ENCODE data around the gene ASXL1. TPM values are rescaled to one million over a fixed set of nuclear protein-coding genes. Genes with fewer than 3 reads are reported as not detected.

The ASXL1 gene
- total RNA-seq, 1 experiment from 2014 or later, result 38.8 TPM

Other genes starting within 250 kb of the ASXL1 start
- 22.5 and 28.0 TPM in 2 replicates for gene TM9SF4, start 248.6 kb upstream of the ASXL1 start, total RNA-seq (2014; rRNA removed; shearing (Covaris generic))
- gene PLAGL2, start 150.6 kb upstream of the ASXL1 start, total RNA-seq (2014; rRNA removed; shearing (Covaris generic)), result 4.9 and 5.8 TPM in 2 replicates
- 75.8 and 82.3 TPM in 2 replicates for gene POFUT1, start 150.5 kb upstream of the ASXL1 start, total RNA-seq (2014; rRNA removed; shearing (Covaris generic))
- 15.1 and 17.1 TPM in 2 replicates for gene KIF3B, start 80.7 kb upstream of the ASXL1 start, total RNA-seq (2014; rRNA removed; shearing (Covaris generic))
- gene NOL4L, start 227.0 kb downstream of the ASXL1 start, total RNA-seq (2014; rRNA removed; shearing (Covaris generic)), result 20.2 and 23.8 TPM in 2 replicates